ENCODE data around the gene ACTR3C.

The ACTR3C gene

GRCh38 chr7:150358988-150359621 is 35.8 kb upstream of the ACTR3C start:
- no peak for DNase-seq

GRCh38 chr7:150358433-150358832 is 35.1 kb upstream of the ACTR3C start:
- no peak for DNase-seq

GRCh38 chr7:150357771-150358427 is 34.6 kb upstream of the ACTR3C start:
- no peak for DNase-seq

GRCh38 chr7:150357270-150357669 is 33.9 kb upstream of the ACTR3C start:
- DNase-seq, result peak; percentile 53 to 77 (median 64)

DNA sequence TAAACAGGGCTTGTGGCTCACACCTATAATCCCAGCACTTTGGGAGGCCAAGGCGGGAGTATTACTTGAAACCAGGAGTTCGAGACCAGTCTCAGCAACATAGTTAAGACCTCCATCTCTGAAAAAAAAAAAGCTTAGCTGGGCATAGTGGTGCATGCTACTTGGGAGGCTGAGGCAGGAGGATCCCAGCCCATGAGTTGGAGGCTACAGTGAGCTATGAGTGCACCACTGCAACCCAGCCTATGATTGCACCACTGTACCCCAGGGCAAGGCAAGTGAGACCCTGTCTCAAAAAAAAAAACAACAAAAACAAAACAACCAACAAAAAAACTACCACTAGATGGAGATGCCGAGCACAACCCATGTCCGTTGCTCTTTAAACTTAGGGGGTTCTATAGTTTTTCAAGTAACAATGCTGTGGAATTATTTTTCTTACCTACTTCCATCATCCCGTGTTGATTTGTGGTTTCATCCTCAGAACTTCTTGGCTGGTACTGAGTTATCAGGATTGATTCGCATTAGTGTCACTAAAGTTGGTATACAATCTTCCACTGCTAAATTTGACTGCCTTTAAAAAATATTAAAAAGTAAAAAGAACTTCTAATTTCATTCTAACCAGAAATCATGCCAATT is 33.0 kb upstream of the ACTR3C start:
- peak in 3 of 6 experiments; percentile 10 to 59 (median 57) for DNase-seq

GRCh38 chr7:150355666-150356059 is 32.3 kb upstream of the ACTR3C start:
- DNase-seq, result no peak

DNA sequence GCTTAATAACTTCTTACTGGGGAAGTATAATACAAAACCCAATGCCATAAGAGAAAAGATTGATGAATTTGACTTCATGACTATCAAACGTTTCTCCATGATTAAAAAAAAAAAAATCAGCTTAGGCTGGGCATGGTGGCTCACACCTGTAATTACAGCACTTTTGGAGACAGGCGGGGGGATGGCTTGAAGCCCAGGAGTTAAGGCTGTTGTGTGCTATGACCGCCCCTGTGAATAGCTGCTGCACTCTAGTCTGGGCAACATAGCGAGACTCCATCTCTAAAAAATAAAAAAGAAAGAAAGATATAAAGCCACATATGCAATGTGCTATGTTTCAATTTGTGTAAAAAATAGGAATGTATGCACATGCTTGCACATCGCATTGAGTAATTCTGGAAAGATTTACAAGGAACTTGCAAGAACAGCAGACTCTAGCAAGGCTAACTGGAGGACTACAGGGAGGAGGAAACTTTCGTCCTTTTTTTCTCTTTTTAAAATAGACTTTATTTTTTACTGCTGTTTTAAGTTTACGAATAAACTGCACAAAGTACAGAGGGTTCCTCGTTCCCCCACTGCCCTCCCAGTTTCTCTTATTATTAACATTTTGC is 28.3 kb upstream of the ACTR3C start:
- no peak for DNase-seq

GRCh38 chr7:150346922-150347321 is 23.6 kb upstream of the ACTR3C start:
- DNase-seq, result no peak

- no peak for DNase-seq
Observed at GRCh38 chr7:150345012-150345411, 21.7 kb upstream of the ACTR3C start.

- DNase-seq, result no peak
Observed at GRCh38 chr7:150344299-150344698, 21.0 kb upstream of the ACTR3C start.

DNA sequence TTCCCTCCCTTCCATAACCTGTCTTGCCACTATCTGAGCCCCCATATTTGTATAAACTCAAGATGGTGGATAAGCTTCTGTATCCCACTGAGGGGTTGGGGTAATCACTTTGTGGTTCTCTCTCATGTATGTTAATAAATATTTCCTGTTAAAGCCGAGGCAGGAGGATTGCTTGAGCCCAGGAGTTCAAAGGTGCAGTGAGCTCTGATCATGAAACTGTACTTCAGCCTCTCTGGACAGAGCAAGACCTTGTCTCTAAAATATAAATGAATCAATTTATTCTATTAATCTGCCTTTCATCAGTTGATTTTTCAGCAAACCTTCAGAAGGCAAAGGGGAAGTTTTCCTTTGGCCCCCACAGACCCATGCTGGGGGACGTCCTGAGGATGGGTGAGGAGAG is 19.9 kb upstream of the ACTR3C start:
- DNase-seq, result no peak

- no peak for DNase-seq
Observed at GRCh38 chr7:150342121-150342408, 18.7 kb upstream of the ACTR3C start.

GRCh38 chr7:150341263-150342120 is 18.1 kb upstream of the ACTR3C start, which contains the start of gene RARRES2:
Gene RARRES2, minus strand, starts transcription at chr7:150341629. Its CDS starts 1,020 bp downstream, at chr7:150340609.
- no peak for DNase-seq

DNA sequence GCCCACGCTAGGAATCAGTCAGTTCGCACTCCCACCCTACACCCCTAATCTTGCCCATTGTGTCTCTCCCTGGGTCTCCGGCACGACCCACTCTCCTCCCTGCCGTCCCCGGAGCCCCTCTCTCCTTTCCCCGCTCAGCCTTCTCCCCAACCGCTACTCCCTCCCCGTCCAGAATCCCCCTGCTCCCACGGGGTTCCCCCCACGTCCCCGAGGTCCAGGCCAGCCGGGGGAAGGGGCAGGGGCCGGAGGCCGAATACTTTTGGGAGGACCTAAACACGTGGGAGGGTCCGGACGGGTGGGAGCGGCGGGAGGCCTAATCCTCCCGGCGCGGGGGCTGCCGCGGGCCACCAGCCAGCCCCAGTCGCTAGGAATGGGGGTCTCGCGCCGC is 17.5 kb upstream of the ACTR3C start:
- DNase-seq, result no peak

DNA sequence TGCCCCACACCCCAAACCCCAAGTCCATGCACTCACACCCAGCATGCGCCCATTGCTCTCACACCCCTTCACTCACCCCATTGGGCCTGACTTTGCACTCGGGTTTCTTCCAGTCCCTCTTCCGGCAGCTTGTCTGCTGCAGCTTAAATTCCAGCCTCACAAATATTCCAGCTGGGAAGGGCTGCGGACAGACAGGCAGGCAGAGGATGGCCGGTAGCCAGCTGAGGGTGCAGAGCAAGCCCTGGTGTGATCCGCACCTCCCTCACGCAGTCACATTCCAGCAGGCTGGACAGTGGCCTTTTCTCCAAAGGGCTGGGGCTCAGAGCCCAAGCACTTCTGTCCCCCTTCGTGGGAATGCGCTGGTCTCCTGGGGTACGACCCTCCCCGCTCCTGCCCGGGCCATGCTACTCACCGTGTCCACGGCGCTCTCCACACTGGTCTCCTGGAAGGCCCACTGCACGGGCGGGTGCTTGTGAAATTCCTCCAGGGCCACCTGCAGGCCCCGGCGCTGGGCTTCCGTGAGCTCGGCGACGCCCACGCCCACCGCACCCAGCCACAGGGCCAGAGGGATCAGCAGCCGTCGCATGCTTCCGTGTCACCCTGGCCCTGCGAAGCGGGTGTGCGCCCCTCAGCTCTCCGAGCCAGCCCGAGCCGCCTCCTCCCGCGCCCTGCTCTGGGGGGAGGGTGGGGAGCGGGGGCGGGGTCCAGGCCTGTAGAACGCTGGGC is 16.8 kb upstream of the ACTR3C start:
- peak in 1 of 6 experiments; percentile 4 for DNase-seq

DNA sequence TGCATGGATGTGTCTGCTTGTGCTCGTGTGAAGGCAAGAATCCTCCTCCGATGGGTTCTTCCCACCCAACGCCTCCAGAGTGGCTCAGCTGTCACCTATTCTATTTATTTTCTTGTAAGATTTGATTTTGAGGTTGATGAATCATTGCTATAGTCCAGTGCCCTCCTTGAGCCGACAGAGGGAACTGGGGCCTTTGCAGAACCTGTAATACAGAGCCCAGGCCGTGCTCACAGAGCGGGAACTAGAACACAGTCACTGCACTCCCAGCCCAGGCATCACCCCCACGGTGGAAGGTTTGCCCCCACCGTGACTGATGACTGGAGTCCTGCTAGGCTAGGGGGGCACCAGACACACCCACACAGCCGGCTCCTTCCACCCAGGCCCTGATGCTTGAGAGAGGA is 16.1 kb upstream of the ACTR3C start:
- DNase-seq, result no peak

- DNase-seq, result no peak
Observed at GRCh38 chr7:150338166-150338829, 15.0 kb upstream of the ACTR3C start.

DNA sequence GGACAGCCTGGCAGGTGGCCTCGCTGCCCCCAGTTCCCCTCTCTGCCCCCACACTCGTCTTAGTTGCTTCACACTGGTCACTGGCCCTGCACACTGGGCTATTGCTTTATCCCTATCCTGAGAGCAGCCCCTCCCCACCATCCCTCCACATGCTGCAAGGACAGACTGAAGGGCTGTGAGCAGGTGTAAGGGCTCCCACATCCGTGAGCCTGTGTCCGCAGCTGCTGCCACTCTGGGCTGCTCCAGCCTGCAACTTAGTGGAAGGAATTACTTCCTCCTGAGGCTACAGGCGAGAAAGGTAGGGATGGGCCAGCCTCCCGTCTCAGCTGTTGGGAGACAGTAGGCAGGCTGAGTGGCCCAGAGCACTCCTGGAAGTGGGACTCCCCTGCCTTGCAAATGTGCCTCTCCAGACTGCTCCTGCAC is 14.3 kb upstream of the ACTR3C start:
- DNase-seq, result no peak

GRCh38 chr7:150337179-150337578 is 13.8 kb upstream of the ACTR3C start:
- no peak for DNase-seq

- no peak for DNase-seq
Observed at GRCh38 chr7:150336746-150337145, 13.4 kb upstream of the ACTR3C start.

- no peak for DNase-seq
Observed at GRCh38 chr7:150335774-150336112, 12.4 kb upstream of the ACTR3C start.
